K562 (cell line): Measurements from ENCODE around the gene DROSHA. TPM values are rescaled to one million over a fixed set of nuclear protein-coding genes. Genes with fewer than 3 reads are reported as not detected.

Experiments
- ATAC-seq: fragments of 200-7000 bp; cut with Tn5 transposase; 3 replicates; pipeline ENCODE4 v1.9.1; 2020; ENCODE audit warnings: moderate library complexity
- BruUV-seq: library from RNA; stranded (reverse); fragments of 400-500 nt; replicated peaks from 2 replicates; lab custom pipeline; 2021; lab: Mats Ljungman, UMichigan
- CTCF ChIA-PET: fragments of 300-600 bp; formaldehyde crosslinking; extraction: SDS; loops from one replicate; lab custom pipeline; 2021; ENCODE audit warnings: low intra/inter-chr PET ratio; lab: Yijun Ruan, JAX
- POLR2A ChIA-PET: fragments of 300-600, 350-650 bp; sonication (Branson Sonifier 250); formaldehyde crosslinking; extraction: SDS; loops from one replicate; lab custom pipeline; 2021; ENCODE audit warnings: antibody characterized with exemption, inconsistent platforms; lab: Yijun Ruan, JAX
- DNase-seq, 4 experiments: peaks; one replicate each; pipeline versions ENCODE4 v3.0.0 to v3.0.0-alpha.2; 2011 to 2018; ENCODE audit warnings: low spot score in 3 of 4, mixed read lengths in 3 of 4; ENCODE audit errors: extremely low read depth in 1 of 4
- FAIRE-seq: peaks from 2 replicates; lab custom pipeline; 2011; peaks lifted over from hg19 to GRCh38; lab: Jason Lieb, UNC
- H2AFZ ChIP-seq: 2 replicates; pipeline ENCODE4 v1.6.0; 2011; ENCODE audit warnings: low read depth, low read length, control low read depth, inconsistent platforms
- H3K27ac ChIP-seq: fragments of 200-600 bp; 3 replicates; pipeline ENCODE4 v1.8.0; 2011; ENCODE audit warnings: low read depth, mild to moderate bottlenecking, control low read depth, inconsistent platforms, low read length, moderate library complexity, mixed read lengths; ENCODE audit errors: extremely low read depth
- H3K27me3 ChIP-seq, 2 experiments: fragments of 300-600 bp in 1 of 2; 2 replicates in 1 of 2; 3 replicates in 1 of 2; pipeline versions ENCODE4 v1.6.0 to v1.8.0; 2011; ENCODE audit warnings: inconsistent platforms in 2 of 2, low read length in 2 of 2, mild to moderate bottlenecking in 1 of 2, mixed read lengths in 1 of 2, moderate library complexity in 1 of 2; ENCODE audit not compliant: control insufficient read depth in 2 of 2, insufficient read depth in 2 of 2
- H3K36me3 ChIP-seq: fragments of 300-600 bp; 3 replicates; pipeline ENCODE4 v1.8.0; 2011; ENCODE audit warnings: mild to moderate bottlenecking, low read length, inconsistent platforms; ENCODE audit not compliant: control insufficient read depth, insufficient read depth
- H3K4me1 ChIP-seq, 2 experiments: fragments of 200-600 bp in 1 of 2; replicated peaks in 1 of 2; 2 replicates in 1 of 2; 3 replicates in 1 of 2; pipeline versions ENCODE4 v1.5.1 to v1.8.0; 2011; ENCODE audit warnings: inconsistent platforms in 2 of 2, low read length in 2 of 2, mild to moderate bottlenecking in 1 of 2, mixed read lengths in 1 of 2, moderate library complexity in 1 of 2; ENCODE audit not compliant: control insufficient read depth in 2 of 2, insufficient read depth in 2 of 2
- H3K4me2 ChIP-seq: 2 replicates; pipeline ENCODE4 v1.6.1; 2011; ENCODE audit warnings: low read length, control low read depth, inconsistent platforms, mixed read lengths; ENCODE audit not compliant: insufficient read depth
- H3K4me3 ChIP-seq: fragments of 200-600 bp; sonication (generic), shearing (Covaris generic); 2 replicates; pipeline ENCODE4 v1.5.1; 2016; ENCODE audit warnings: control low read depth, inconsistent platforms
- H3K79me2 ChIP-seq: fragments of 200-600 bp; 3 replicates; pipeline ENCODE4 v1.8.0; 2011; ENCODE audit warnings: low read length, inconsistent platforms; ENCODE audit not compliant: control insufficient read depth, insufficient read depth
- H3K9ac ChIP-seq, 2 experiments: 2 replicates each; pipeline versions ENCODE4 v1.6.0 to v1.6.1; 2011; ENCODE audit warnings: low read depth in 2 of 2, low read length in 2 of 2, control low read depth in 1 of 2, inconsistent platforms in 1 of 2, mild to moderate bottlenecking in 1 of 2, mixed read lengths in 1 of 2; ENCODE audit not compliant: insufficient read depth in 1 of 2
- H3K9me1 ChIP-seq: one replicate; pipeline ENCODE4 v1.6.0; 2011; ENCODE audit warnings: inconsistent platforms, mild to moderate bottlenecking, low read length, moderate library complexity; ENCODE audit not compliant: control insufficient read depth, insufficient read depth
- H3K9me3 ChIP-seq: replicated peaks from 2 replicates; pipeline ENCODE4 v1.5.1; 2011; ENCODE audit warnings: low read depth, low read length, inconsistent platforms; ENCODE audit not compliant: control insufficient read depth, insufficient read depth
- H4K20me1 ChIP-seq: replicated peaks from 2 replicates; pipeline ENCODE4 v1.6.1; 2011; ENCODE audit warnings: low read length, inconsistent platforms, mixed read lengths; ENCODE audit not compliant: control insufficient read depth, insufficient read depth
- CBFA2T2 ChIP-seq: fragments of 450-650 bp; conservative IDR thresholded peaks from 2 replicates; pipeline ENCODE4 v1.6.1; 2017; ENCODE audit warnings: mild to moderate bottlenecking
- DIDO1 ChIP-seq: fragments of 450-650 bp; IDR thresholded peaks from 2 replicates; pipeline ENCODE4 v1.6.1; 2016; ENCODE audit warnings: low read depth, missing biosample characterization, missing genetic modification characterization
- ESRRA ChIP-seq: fragments of 450-650 bp; IDR thresholded peaks from 2 replicates; pipeline ENCODE4 v1.6.1; 2014; ENCODE audit warnings: low read depth, mild to moderate bottlenecking, moderate library complexity, borderline replicate concordance
- IFI16 ChIP-seq: fragments of 250-450 bp; sonication (Bioruptor Pico); IDR thresholded peaks from 2 replicates; pipeline ENCODE4 v2.1.2; 2022; ENCODE audit warnings: mild to moderate bottlenecking, inconsistent platforms
- ILK ChIP-seq: fragments of 450-650 bp; IDR thresholded peaks from 2 replicates; pipeline ENCODE4 v1.6.1; 2016; ENCODE audit warnings: missing genetic modification characterization, low read depth, mild to moderate bottlenecking, missing compliant biosample characterization, moderate library complexity, borderline replicate concordance
- L3MBTL2 ChIP-seq: fragments of 450-650 bp; IDR thresholded peaks from 2 replicates; pipeline ENCODE4 v1.6.1; 2016; ENCODE audit warnings: mild to moderate bottlenecking, moderate library complexity
- NFE2L1 ChIP-seq: fragments of 450-650 bp; IDR thresholded peaks from 2 replicates; pipeline ENCODE4 v1.6.1; 2016; ENCODE audit warnings: missing genetic modification characterization, low read depth, mild to moderate bottlenecking, missing compliant biosample characterization, moderate library complexity, borderline replicate concordance
- NUFIP1 ChIP-seq: fragments of 450-650 bp; IDR thresholded peaks from 2 replicates; pipeline ENCODE4 v1.6.1; 2018; ENCODE audit not compliant: partially characterized antibody
- OTX1 ChIP-seq: fragments of 450-650 bp; formaldehyde crosslinking; IDR thresholded peaks from 2 replicates; pipeline ENCODE4 v1.4.0; 2022; ENCODE audit warnings: mild to moderate bottlenecking
- PCBP1 ChIP-seq: fragments of 200-400 bp; formaldehyde crosslinking; IDR thresholded peaks from 2 replicates; pipeline ENCODE4 v1.6.1; 2018; ENCODE audit warnings: mild to moderate bottlenecking, low read depth, low read length; ENCODE audit not compliant: poor library complexity, severe bottlenecking
- PHF20 ChIP-seq: fragments of 450-650 bp; IDR thresholded peaks from 2 replicates; pipeline ENCODE4 v1.6.1; 2018; ENCODE audit not compliant: partially characterized antibody
- TARDBP ChIP-seq: fragments of 450-650 bp; IDR thresholded peaks from 2 replicates; pipeline ENCODE4 v1.6.1; 2016
- TRIM28 ChIP-seq: fragments of 450-650 bp; IDR thresholded peaks from 2 replicates; pipeline ENCODE4 v1.6.1; 2017
- ZNF696 ChIP-seq: fragments of 250-450 bp; sonication (Bioruptor Pico); conservative IDR thresholded peaks from 2 replicates; pipeline ENCODE4 v1.4.0; 2020; ENCODE audit warnings: mild to moderate bottlenecking, moderate library complexity
- WGBS: fragments of 100-300 bp; shearing (Covaris generic); methylation state at CpG from one replicate; pipeline ENCODE4 v1.1.6; 2016; ENCODE audit warnings: low coverage, mixed read lengths; ENCODE audit not compliant: insufficient coverage; ENCODE audit errors: missing lambda C conversion rate; 5-methylcytosine and 5-hydroxymethylcytosine counted together
- in situ Hi-C: fragments of 300-500 bp; cut with MboI; formaldehyde crosslinking; loops from 4 replicates; pipeline ENCODE4 v1.15.0; 2018; ENCODE audit warnings: inconsistent platforms, mixed read lengths
- intact Hi-C: fragments of 100-400 bp; cut with micrococcal nuclease; formaldehyde crosslinking; loops from 2 replicates; pipeline ENCODE4 v1.14.2; 2022
- polyA plus RNA-seq, 8 experiments: library from polyadenylated mRNA; depleted of rRNA in 4 of 8; stranded (reverse) in 5 of 8; unstranded in 3 of 8; fragments of >200 nt; fragmentation: Nextera tagmentation in 2 of 8; fragmentation: Illumina TruSeq in 1 of 8; extraction: Ambion mirVana in 2 of 8; extraction: Trizol in 1 of 8; gene quantifications; 2 replicates each; pipeline versions ENCODE4 v1.2.1 to v1.2.3, GENCODE V29; 2011 to 2014; ENCODE audit warnings: inconsistent platforms in 1 of 8, missing spikeins in 1 of 8
- total RNA-seq, 7 experiments: library from RNA; depleted of rRNA in 6 of 7; stranded (reverse); fragments of >200 nt in 6 of 7; fragmentation: Illumina TruSeq in 2 of 7; extraction: Trizol in 2 of 7; gene quantifications; 2 replicates each; pipeline versions ENCODE4 v1.2.1 to v1.2.3, GENCODE V29; 2011 to 2021; ENCODE audit warnings: low replicate concordance in 1 of 7
- TF ChIP-seq, protein P1 (sequence below): fragments of 250-450 bp; sonication (Bioruptor Pico); IDR thresholded peaks from 2 replicates; pipeline ENCODE4 v1.5.0; 2022; ENCODE audit warnings: mild to moderate bottlenecking
- TF ChIP-seq, protein P2 (sequence below): fragments of 450-650 bp; conservative IDR thresholded peaks from 2 replicates; pipeline ENCODE4 v1.6.1; 2016; ENCODE audit warnings: missing genetic modification characterization, low read depth, mild to moderate bottlenecking, control low read depth, missing compliant biosample characterization
- TF ChIP-seq, protein P3 (sequence below): fragments of 450-650 bp; IDR thresholded peaks from 2 replicates; pipeline ENCODE4 v1.6.1; 2016; ENCODE audit warnings: missing biosample characterization, missing genetic modification characterization

DROSHA gene
- total and polyA plus RNA-seq, 9 of the 15 experiments (the other 6 are each of a cell fraction or from before 2014, with no cell fraction given), result 52.5 to 109 (median 68.9) TPM

DNA sequence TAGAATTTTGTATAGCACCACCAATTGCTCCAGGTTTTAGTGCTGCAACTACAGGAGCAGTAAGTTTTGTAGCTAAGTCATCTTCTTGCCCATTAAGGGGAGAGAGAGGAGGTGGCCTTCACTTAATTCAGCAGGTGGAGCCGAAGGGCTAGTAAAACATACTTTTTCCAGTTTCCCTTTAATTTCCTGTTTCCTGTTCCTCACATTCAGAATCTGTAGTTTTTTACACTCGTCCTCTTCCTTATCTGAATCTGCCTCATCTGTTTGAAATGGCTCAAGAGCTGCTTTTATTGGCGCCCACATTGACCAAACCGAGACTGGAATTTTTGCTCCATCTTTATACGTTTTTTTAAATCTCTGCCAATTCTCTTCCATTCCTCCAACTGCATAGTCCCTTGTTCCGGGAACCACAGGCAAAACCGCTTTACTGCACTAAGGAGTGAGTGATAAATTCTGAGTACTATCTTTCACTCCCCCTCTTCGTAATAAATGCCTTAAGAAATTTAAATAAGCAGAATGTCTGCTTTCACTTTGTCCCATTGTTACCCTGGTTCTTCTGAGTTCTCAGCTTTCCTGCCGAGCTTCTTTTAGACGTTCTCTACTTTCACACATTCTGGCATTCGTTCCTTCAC lies 133.9 kb downstream of the DROSHA start:
- Histone ChIP-seq H3K9me3 (no peaks in the 10 kb centered on the region), H3K9ac (no peak overlapping the region), H3K9me1 (no peaks in the 10 kb centered on the region), H3K79me2 (no peaks in the 10 kb centered on the region), H2AFZ (no peak overlapping the region), H3K4me2 (no peak overlapping the region), H3K36me3 (peaks cover 19% of the 10 kb centered on the region), H3K27me3 (peaks cover 5 to 6% of the 10 kb centered on the region in 2 experiments; a peak in 2 of 5 replicates), H3K4me1 (no peaks in the 10 kb centered on the region; a peak in 1 of 5 replicates), H4K20me1 (no peaks in the 10 kb centered on the region), H3K4me3 (no peak overlapping the region), H3K27ac (no peak overlapping the region)
- no peak for DNase-seq
- POLR2A ChIA-PET, result interaction anchor here (0.7 to 1.4 kb wide), 3 partner anchors 9 to 263 kb away, joined by 3 to 5 read pairs (median 4); no protein-coding TSS in a partner anchor
- no peak for ATAC-seq
- no peak for FAIRE-seq
- in situ Hi-C loops, result no loop called here
- TSS peak; percentile 17 for BruUV-seq
- CTCF ChIA-PET, result no interaction called here
- intact Hi-C loops, result no loop called here
- WGBS, result 37% methylated on average over 11 of the region's 11 CpGs
- TF ChIP-seq DIDO1 (tag), result no peak
- no peak for TF ChIP-seq NFE2L1 (tag)
- no peak for TF ChIP-seq PCBP1
- no peak for TF ChIP-seq IFI16
- no peak for TF ChIP-seq OTX1 (CRISPR knock-in tag)
- TF ChIP-seq ILK, result no peak
- TF ChIP-seq TARDBP, result no peak
- no peak for TF ChIP-seq CBFA2T2
- TF ChIP-seq ZNF696 (CRISPR knock-in tag), result no peak
- TF ChIP-seq PHF20, result no peak
- no peak for TF ChIP-seq NUFIP1
- TF ChIP-seq ESRRA, result no peak
- TF ChIP-seq, protein P1, sequence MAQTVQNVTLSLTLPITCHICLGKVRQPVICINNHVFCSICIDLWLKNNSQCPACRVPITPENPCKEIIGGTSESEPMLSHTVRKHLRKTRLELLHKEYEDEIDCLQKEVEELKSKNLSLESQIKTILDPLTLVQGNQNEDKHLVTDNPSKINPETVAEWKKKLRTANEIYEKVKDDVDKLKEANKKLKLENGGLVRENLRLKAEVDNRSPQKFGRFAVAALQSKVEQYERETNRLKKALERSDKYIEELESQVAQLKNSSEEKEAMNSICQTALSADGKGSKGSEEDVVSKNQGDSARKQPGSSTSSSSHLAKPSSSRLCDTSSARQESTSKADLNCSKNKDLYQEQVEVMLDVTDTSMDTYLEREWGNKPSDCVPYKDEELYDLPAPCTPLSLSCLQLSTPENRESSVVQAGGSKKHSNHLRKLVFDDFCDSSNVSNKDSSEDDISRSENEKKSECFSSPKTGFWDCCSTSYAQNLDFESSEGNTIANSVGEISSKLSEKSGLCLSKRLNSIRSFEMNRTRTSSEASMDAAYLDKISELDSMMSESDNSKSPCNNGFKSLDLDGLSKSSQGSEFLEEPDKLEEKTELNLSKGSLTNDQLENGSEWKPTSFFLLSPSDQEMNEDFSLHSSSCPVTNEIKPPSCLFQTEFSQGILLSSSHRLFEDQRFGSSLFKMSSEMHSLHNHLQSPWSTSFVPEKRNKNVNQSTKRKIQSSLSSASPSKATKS (CRISPR knock-in tag), result no peak
- TF ChIP-seq, protein P2, sequence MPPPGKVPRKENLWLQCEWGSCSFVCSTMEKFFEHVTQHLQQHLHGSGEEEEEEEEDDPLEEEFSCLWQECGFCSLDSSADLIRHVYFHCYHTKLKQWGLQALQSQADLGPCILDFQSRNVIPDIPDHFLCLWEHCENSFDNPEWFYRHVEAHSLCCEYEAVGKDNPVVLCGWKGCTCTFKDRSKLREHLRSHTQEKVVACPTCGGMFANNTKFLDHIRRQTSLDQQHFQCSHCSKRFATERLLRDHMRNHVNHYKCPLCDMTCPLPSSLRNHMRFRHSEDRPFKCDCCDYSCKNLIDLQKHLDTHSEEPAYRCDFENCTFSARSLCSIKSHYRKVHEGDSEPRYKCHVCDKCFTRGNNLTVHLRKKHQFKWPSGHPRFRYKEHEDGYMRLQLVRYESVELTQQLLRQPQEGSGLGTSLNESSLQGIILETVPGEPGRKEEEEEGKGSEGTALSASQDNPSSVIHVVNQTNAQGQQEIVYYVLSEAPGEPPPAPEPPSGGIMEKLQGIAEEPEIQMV, result no peak
- TF ChIP-seq, protein P3, sequence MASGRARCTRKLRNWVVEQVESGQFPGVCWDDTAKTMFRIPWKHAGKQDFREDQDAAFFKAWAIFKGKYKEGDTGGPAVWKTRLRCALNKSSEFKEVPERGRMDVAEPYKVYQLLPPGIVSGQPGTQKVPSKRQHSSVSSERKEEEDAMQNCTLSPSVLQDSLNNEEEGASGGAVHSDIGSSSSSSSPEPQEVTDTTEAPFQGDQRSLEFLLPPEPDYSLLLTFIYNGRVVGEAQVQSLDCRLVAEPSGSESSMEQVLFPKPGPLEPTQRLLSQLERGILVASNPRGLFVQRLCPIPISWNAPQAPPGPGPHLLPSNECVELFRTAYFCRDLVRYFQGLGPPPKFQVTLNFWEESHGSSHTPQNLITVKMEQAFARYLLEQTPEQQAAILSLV, result no peak
- no peak for TF ChIP-seq L3MBTL2
- no peak for TF ChIP-seq TRIM28
